Endothelial cell of umbilical vein (primary cell): Measurements from ENCODE around the gene SLC16A6. TPM values are rescaled to one million over a fixed set of nuclear protein-coding genes. Genes with fewer than 3 reads are reported as not detected.
A peak's percentile ranks its signal among the peaks of the same experiment; 100 is the strongest.
"Not testable (repeated sequence)": the region's sequence is repeated elsewhere in the genome, so short reads cannot be mapped to it uniquely, and the experiment has no call there.

Experiments used
- BruUV-seq: library from RNA; stranded (reverse); fragments of 400-500 nt; replicated peaks from 2 replicates; lab custom pipeline; 2021; lab: Mats Ljungman, UMichigan
- CTCF ChIA-PET: fragments of 300-600, 350-600 bp; sonication (Branson Sonifier 250); formaldehyde crosslinking; loops from one replicate; lab custom pipeline; 2021; ENCODE audit warnings: antibody characterized with exemption, inconsistent platforms; lab: Charles Lee
- POLR2A ChIA-PET: fragments of 300-600, 350-600 bp; sonication (Branson Sonifier 250); formaldehyde crosslinking; loops from one replicate; lab custom pipeline; 2021; ENCODE audit warnings: antibody characterized with exemption, inconsistent platforms; lab: Charles Lee
- DNase-seq: peaks from one replicate; pipeline ENCODE4 v3.0.0-alpha.2; 2011; ENCODE audit warnings: low read depth, low spot score
- FAIRE-seq: peaks from 2 replicates; lab custom pipeline; 2011; peaks lifted over from hg19 to GRCh38; lab: Jason Lieb, UNC
- H2AFZ ChIP-seq: 2 replicates; pipeline ENCODE4 v1.6.0; 2012; ENCODE audit warnings: low read depth, low read length, control low read depth, inconsistent platforms
- H3K27ac ChIP-seq: 2 replicates; pipeline ENCODE4 v1.5.1; 2011; ENCODE audit warnings: low read depth, mild to moderate bottlenecking, control low read depth, low read length, moderate library complexity; ENCODE audit not compliant: insufficient read depth
- H3K27me3 ChIP-seq, 2 experiments: 2 replicates each; pipeline versions ENCODE4 v1.6.0 to v1.6.1; 2011; ENCODE audit warnings: low read length in 2 of 2, mixed read lengths in 1 of 2; ENCODE audit not compliant: control insufficient read depth in 2 of 2, insufficient read depth in 2 of 2
- H3K36me3 ChIP-seq, 2 experiments: 2 replicates in 1 of 2; 3 replicates in 1 of 2; pipeline ENCODE4 v1.5.1; 2011; ENCODE audit warnings: low read length in 2 of 2, mild to moderate bottlenecking in 1 of 2, moderate library complexity in 1 of 2; ENCODE audit not compliant: control insufficient read depth in 2 of 2, insufficient read depth in 2 of 2; ENCODE audit errors: extremely low read depth in 1 of 2
- H3K4me1 ChIP-seq: 3 replicates; pipeline ENCODE4 v1.5.1; 2011; ENCODE audit warnings: mild to moderate bottlenecking, low read length; ENCODE audit not compliant: control insufficient read depth, insufficient read depth; ENCODE audit errors: extremely low read depth
- H3K4me2 ChIP-seq: 2 replicates; pipeline ENCODE4 v1.6.1; 2011; ENCODE audit warnings: low read length, control low read depth, mixed read lengths; ENCODE audit not compliant: insufficient read depth
- H3K4me3 ChIP-seq, 3 experiments: fragments of 200-600 bp in 1 of 3; sonication (generic), shearing (Covaris generic) in 1 of 3; replicated peaks in 1 of 3; 2 replicates each; pipeline ENCODE4 v1.5.1; 2011 to 2016; ENCODE audit warnings: control low read depth in 3 of 3, low read length in 3 of 3, mild to moderate bottlenecking in 2 of 3, inconsistent platforms in 1 of 3, low read depth in 1 of 3, moderate library complexity in 1 of 3; ENCODE audit not compliant: insufficient read depth in 1 of 3
- H3K79me2 ChIP-seq: 2 replicates; pipeline ENCODE4 v1.6.0; 2012; ENCODE audit warnings: low read length, inconsistent platforms; ENCODE audit not compliant: control insufficient read depth, insufficient read depth
- H3K9ac ChIP-seq: replicated peaks from 2 replicates; pipeline ENCODE3; 2011; ENCODE audit warnings: low read length, control low read depth; ENCODE audit not compliant: insufficient read depth; ENCODE audit errors: extremely low read depth
- H3K9me1 ChIP-seq: replicated peaks from 3 replicates; pipeline ENCODE4 v1.6.0; 2011; ENCODE audit warnings: mild to moderate bottlenecking, low read length; ENCODE audit not compliant: control insufficient read depth, insufficient read depth; ENCODE audit errors: extremely low read depth
- H3K9me3 ChIP-seq: replicated peaks from 2 replicates; pipeline ENCODE4 v1.5.1; 2012; ENCODE audit warnings: low read length, inconsistent platforms; ENCODE audit not compliant: control insufficient read depth, insufficient read depth
- H4K20me1 ChIP-seq: replicated peaks from 2 replicates; pipeline ENCODE3; 2011; ENCODE audit warnings: mild to moderate bottlenecking, low read length; ENCODE audit not compliant: control insufficient read depth, insufficient read depth; ENCODE audit errors: extremely low read depth
- EZH2 ChIP-seq: IDR thresholded peaks from 2 replicates; pipeline ENCODE4 v1.6.1; 2012; ENCODE audit warnings: borderline replicate concordance, low read depth, mild to moderate bottlenecking, moderate library complexity, low read length, inconsistent platforms; ENCODE audit not compliant: severe bottlenecking
- FOS ChIP-seq: IDR thresholded peaks from 2 replicates; pipeline ENCODE4 v1.6.1; 2011; ENCODE audit warnings: mild to moderate bottlenecking, low read length, moderate library complexity, borderline replicate concordance; ENCODE audit not compliant: insufficient read depth
- GATA2 ChIP-seq: IDR thresholded peaks from 2 replicates; pipeline ENCODE4 v1.7.0; 2011; ENCODE audit warnings: low read depth, mild to moderate bottlenecking, moderate library complexity, mixed read lengths, low read length; ENCODE audit not compliant: insufficient read length, insufficient read depth
- JUN ChIP-seq: IDR thresholded peaks from 2 replicates; pipeline ENCODE4 v1.6.1; 2011; ENCODE audit warnings: borderline replicate concordance, low read depth; ENCODE audit not compliant: insufficient read length, insufficient read depth
- MYC ChIP-seq: IDR thresholded peaks from one replicate; pipeline ENCODE4 v1.6.1; 2011; ENCODE audit warnings: mild to moderate bottlenecking, low read depth, low read length
- POLR2A ChIP-seq: IDR thresholded peaks from 2 replicates; pipeline ENCODE4 v1.6.1; 2012; ENCODE audit warnings: low read depth, mild to moderate bottlenecking, control low read depth, low read length
- POLR2AphosphoS5 ChIP-seq: IDR thresholded peaks from 2 replicates; pipeline ENCODE4 v1.6.1; 2012; ENCODE audit warnings: low read depth, mild to moderate bottlenecking, control low read depth, low read length, moderate library complexity; ENCODE audit not compliant: insufficient read depth
- dilution Hi-C: fragments of 300-500 bp; cut with MboI; formaldehyde crosslinking; loops from one replicate; pipeline ENCODE4 v1.15.0; 2019; ENCODE audit warnings: low sequenced_read_pairs; ENCODE audit not compliant: extremely low pct_ligation_motif_present
- intact Hi-C: fragments of 100-400 bp; cut with micrococcal nuclease; formaldehyde crosslinking; loops from one replicate; pipeline ENCODE4 v1.10.0; 2022
- polyA plus RNA-seq, 4 experiments: library from polyadenylated mRNA; depleted of rRNA in 3 of 4; stranded (reverse) in 3 of 4; unstranded in 1 of 4; fragments of >200 nt; gene quantifications; 2 replicates each; pipeline versions ENCODE4 v1.2.1 to v1.2.3, GENCODE V29; 2011 to 2012; ENCODE audit warnings: missing spikeins in 1 of 4
- total RNA-seq: library from RNA; stranded (reverse); gene quantifications from 2 replicates; pipeline ENCODE4 v1.2.3, GENCODE V29; 2021
- TF ChIP-seq, protein P1 (sequence below): IDR thresholded peaks from 2 replicates; pipeline ENCODE4 v1.6.1; 2011; ENCODE audit not compliant: insufficient read depth, insufficient read length
- TF ChIP-seq, protein P2 (sequence below), 2 donors: IDR thresholded peaks; 1 replicate in 1 of 2; 2 replicates in 1 of 2; pipeline ENCODE4 v1.5.1; 2011; ENCODE audit warnings: low read length in 2 of 2, mild to moderate bottlenecking in 2 of 2, moderate library complexity in 2 of 2, control low read depth in 1 of 2, inconsistent platforms in 1 of 2, low read depth in 1 of 2; ENCODE audit not compliant: insufficient read depth in 1 of 2; ENCODE audit errors: extremely low read depth in 1 of 2

The SLC16A6 gene
- total and polyA plus RNA-seq, 2 donors (not counting 3 experiments of a cell fraction or from before 2014, with no cell fraction given), result 0.65 to 0.91 TPM

DNA sequence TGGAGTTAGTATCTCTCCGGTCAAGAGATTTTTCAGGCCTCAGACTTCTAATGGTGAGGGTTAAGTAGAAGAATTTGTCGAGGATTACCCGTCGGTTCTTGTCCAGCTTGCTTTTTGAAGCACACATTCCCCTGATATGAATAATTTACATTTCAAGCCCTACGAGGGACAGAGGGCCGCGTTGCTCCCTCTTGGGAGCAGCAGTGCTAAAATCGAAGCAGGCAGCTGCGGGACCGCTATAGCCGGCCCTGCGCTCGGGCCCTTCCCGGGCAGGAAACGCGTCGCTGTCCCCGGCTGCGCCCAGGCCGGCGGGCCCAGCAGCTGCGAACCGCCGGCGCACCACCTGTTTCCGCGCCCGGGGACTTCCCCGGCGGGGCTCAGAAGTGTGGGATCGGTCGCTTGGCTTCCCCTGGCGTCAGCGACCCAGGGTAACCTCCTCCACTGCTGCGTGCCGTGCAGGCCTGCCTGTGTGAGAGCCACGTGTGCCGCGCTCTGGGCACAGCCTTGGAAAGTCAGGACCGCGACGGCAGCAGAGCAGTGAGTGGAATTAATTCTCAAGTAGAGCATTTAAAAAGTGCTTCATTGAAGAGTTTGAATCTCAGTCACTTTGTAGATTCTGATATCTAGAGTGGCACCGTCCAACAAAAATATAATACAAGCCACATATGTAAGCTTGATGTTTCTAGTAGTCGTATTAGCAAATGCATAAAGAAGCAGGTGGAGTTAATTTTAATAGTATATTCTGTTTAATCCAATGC, 31.9 kb downstream of the SLC16A6 start:
- POLR2A ChIA-PET, H4K20me1 ChIP-seq, H3K27me3 ChIP-seq, dilution Hi-C loops, H3K9me1 ChIP-seq, H3K9me3 ChIP-seq, H3K36me3 ChIP-seq, BruUV-seq, H3K79me2 ChIP-seq: not testable (repeated sequence)
- Histone ChIP-seq H3K4me3 (peak overlapping the region in 1 of 3 experiments; percentile 35), H3K27ac (peak overlapping the region; percentile 93), H3K4me2 (peak overlapping the region; percentile 71), H2AFZ (peak overlapping the region; percentile 87), H3K4me1 (peaks cover 20% of the 10 kb centered on the region), H3K9ac (peak overlapping the region; percentile 86)
- CTCF ChIA-PET, result interaction anchor here (0.8 to 1.4 kb wide), 5 partner anchors 11 to 203 kb away, joined by 3 to 4 read pairs (median 3); partner anchors contain the start of gene AMZ2
- TF ChIP-seq POLR2AphosphoS5, result peak; percentile 48
- FAIRE-seq, result peak; percentile 74
- peak; percentile 82 for DNase-seq
- intact Hi-C loops, result loop anchor here (5.0 kb wide), 1 partner anchor 253 kb away; the partner anchor contains the start of gene PRKAR1A

DNA sequence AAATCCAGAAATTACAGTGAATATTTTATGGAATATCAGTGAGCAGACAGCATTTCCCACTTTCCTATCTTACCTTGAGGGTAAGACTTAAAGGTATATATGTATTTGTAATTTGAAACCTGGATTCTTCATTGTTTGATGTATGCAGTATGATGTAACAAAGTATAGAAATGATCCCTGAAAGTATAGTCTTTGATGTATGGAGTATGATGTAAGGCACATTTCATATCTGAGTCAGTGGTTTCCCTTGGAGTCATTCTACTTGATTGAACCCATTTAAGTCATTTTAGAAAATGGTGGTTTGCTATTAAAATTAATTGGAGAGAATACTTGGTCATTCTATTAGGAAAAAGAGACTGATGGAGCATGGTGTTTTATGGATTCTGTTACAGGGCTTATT, 33.0 kb downstream of the SLC16A6 start:
- no peaks in the 10 kb centered on the region for H3K36me3 ChIP-seq
- H3K27ac ChIP-seq, result peak overlapping the region; percentile 93
- BruUV-seq, result no TSS peak
- TF ChIP-seq JUN, result no peak
- TF ChIP-seq, protein P1, sequence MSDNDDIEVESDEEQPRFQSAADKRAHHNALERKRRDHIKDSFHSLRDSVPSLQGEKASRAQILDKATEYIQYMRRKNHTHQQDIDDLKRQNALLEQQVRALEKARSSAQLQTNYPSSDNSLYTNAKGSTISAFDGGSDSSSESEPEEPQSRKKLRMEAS, result no peak
- no peak for TF ChIP-seq FOS
- no peak for TF ChIP-seq POLR2AphosphoS5
- no peak for TF ChIP-seq POLR2A
- no peak for TF ChIP-seq GATA2
- TF ChIP-seq, protein P2, sequence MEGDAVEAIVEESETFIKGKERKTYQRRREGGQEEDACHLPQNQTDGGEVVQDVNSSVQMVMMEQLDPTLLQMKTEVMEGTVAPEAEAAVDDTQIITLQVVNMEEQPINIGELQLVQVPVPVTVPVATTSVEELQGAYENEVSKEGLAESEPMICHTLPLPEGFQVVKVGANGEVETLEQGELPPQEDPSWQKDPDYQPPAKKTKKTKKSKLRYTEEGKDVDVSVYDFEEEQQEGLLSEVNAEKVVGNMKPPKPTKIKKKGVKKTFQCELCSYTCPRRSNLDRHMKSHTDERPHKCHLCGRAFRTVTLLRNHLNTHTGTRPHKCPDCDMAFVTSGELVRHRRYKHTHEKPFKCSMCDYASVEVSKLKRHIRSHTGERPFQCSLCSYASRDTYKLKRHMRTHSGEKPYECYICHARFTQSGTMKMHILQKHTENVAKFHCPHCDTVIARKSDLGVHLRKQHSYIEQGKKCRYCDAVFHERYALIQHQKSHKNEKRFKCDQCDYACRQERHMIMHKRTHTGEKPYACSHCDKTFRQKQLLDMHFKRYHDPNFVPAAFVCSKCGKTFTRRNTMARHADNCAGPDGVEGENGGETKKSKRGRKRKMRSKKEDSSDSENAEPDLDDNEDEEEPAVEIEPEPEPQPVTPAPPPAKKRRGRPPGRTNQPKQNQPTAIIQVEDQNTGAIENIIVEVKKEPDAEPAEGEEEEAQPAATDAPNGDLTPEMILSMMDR (IDR thresholded peaks at IDR 0.05; ENCODE audit: extremely low read depth in 1 of 2, insufficient read depth in 1 of 2, low read depth in 1 of 2, low read length in 2 of 2), result no peak
- no peak for TF ChIP-seq EZH2
- no peak for TF ChIP-seq MYC
- CTCF ChIA-PET, result interaction anchor here (1.0 to 1.4 kb wide), 2 partner anchors 10 to 204 kb away, joined by 3 to 4 read pairs; partner anchors contain the start of gene AMZ2
- H3K27me3 ChIP-seq, result no peaks in the 10 kb centered on the region
- no peak overlapping the region for H3K9ac ChIP-seq
- H2AFZ ChIP-seq, result no peak overlapping the region
- no peaks in the 10 kb centered on the region for H3K79me2 ChIP-seq
- dilution Hi-C loops, result no loop called here
- H4K20me1 ChIP-seq, result no peaks in the 10 kb centered on the region
- no peaks in the 10 kb centered on the region for H3K9me1 ChIP-seq
- DNase-seq, result no peak
- H3K9me3 ChIP-seq, result no peaks in the 10 kb centered on the region
- POLR2A ChIA-PET, result no interaction called here
- intact Hi-C loops, result loop anchor here (5.0 kb wide), 1 partner anchor 254 kb away; the partner anchor contains the start of gene PRKAR1A
- H3K4me1 ChIP-seq, result peaks cover 20% of the 10 kb centered on the region
- H3K4me3 ChIP-seq, result no peak overlapping the region
- no peak for FAIRE-seq
- H3K4me2 ChIP-seq, result no peak overlapping the region
